ENCODE measurements around the gene ZNF655. TPM values are rescaled to one million over a fixed set of nuclear protein-coding genes. Genes with fewer than 3 reads are reported as not detected.
A peak's percentile ranks its signal among the peaks of the same experiment; 100 is the strongest.

The ZNF655 gene
- total RNA-seq, 1 donor from 2014 or later, result 59.7 TPM

GRCh38 chr7:99621271-99621670, 62.8 kb downstream of the ZNF655 start:
- H3K9ac ChIP-seq (ENCODE audit: low read length), result no peak overlapping the region
- Mint-ChIP-seq H3K4me3 (ENCODE audit: unreplicated experiment) (no peak overlapping the region), H3K27me3 (ENCODE audit: low read depth, unreplicated experiment) (no peaks in the 10 kb centered on the region), H3K36me3 (ENCODE audit: low read depth, unreplicated experiment) (peaks cover 29% of the 10 kb centered on the region), H3K9me3 (ENCODE audit: unreplicated experiment) (no peaks in the 10 kb centered on the region), H3K27ac (ENCODE audit: unreplicated experiment) (no peak overlapping the region), H3K4me1 (ENCODE audit: low read depth, unreplicated experiment) (peaks cover 16% of the 10 kb centered on the region)
- no peak overlapping the region for H3K4me3 ChIP-seq (ENCODE audit: insufficient read depth, low read depth, low read length)
- FAIRE-seq (no peak), DNase-seq (ENCODE audit: low read depth) (no peak)
- H4K20me1 ChIP-seq (ENCODE audit: insufficient read depth, low read length), result peaks cover 30% of the 10 kb centered on the region
- peaks cover 27% of the 10 kb centered on the region for H3K79me2 ChIP-seq (ENCODE audit: insufficient read depth, low read length)
- TF ChIP-seq, protein P1, sequence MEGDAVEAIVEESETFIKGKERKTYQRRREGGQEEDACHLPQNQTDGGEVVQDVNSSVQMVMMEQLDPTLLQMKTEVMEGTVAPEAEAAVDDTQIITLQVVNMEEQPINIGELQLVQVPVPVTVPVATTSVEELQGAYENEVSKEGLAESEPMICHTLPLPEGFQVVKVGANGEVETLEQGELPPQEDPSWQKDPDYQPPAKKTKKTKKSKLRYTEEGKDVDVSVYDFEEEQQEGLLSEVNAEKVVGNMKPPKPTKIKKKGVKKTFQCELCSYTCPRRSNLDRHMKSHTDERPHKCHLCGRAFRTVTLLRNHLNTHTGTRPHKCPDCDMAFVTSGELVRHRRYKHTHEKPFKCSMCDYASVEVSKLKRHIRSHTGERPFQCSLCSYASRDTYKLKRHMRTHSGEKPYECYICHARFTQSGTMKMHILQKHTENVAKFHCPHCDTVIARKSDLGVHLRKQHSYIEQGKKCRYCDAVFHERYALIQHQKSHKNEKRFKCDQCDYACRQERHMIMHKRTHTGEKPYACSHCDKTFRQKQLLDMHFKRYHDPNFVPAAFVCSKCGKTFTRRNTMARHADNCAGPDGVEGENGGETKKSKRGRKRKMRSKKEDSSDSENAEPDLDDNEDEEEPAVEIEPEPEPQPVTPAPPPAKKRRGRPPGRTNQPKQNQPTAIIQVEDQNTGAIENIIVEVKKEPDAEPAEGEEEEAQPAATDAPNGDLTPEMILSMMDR (IDR thresholded peaks at IDR 0.05; ENCODE audit: insufficient read depth, low read depth, low read length), result no peak
- no peak for TF ChIP-seq EZH2 (IDR thresholded peaks at IDR 0.05; ENCODE audit: insufficient read depth, low read length)
- no peak overlapping the region for H3K27ac ChIP-seq (ENCODE audit: low read depth, low read length)
- peaks cover 38% of the 10 kb centered on the region for H3K36me3 ChIP-seq (ENCODE audit: insufficient read depth, low read length)
- H3K9me3 ChIP-seq (ENCODE audit: insufficient read depth, low read depth, low read length), result no peaks in the 10 kb centered on the region
- H2AFZ ChIP-seq (ENCODE audit: low read depth, low read length), result no peak overlapping the region
- no peaks in the 10 kb centered on the region for H3K27me3 ChIP-seq (ENCODE audit: insufficient read depth, low read length)
- no peak overlapping the region for H3K4me2 ChIP-seq (ENCODE audit: low read length)
- peaks cover 8% of the 10 kb centered on the region for H3K4me1 ChIP-seq (ENCODE audit: insufficient read depth, low read length)

DNA sequence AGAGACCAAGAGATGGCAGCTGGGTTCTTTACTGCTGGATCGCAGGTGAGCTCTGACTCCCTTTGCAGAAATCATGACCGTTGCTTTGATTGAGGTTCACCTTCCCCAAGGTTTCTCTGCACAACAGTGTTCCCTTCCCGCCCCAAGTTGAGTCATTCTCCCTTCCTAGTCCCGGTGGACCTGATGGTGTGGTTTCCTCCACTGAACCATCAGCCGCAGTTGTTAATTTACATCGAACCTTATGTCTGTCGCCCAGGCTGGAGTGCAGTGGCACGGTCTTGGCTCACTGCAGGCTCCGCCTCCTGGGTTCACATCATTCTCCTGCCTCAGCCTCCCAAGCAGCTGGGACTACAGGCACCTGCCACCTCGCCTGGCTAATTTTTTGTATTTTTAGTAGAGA, 64.2 kb downstream of the ZNF655 start:
- Mint-ChIP-seq H3K27ac (ENCODE audit: unreplicated experiment) (no peak overlapping the region), H3K9me3 (ENCODE audit: unreplicated experiment) (no peaks in the 10 kb centered on the region), H3K36me3 (ENCODE audit: low read depth, unreplicated experiment) (peaks cover 30% of the 10 kb centered on the region), H3K4me3 (ENCODE audit: unreplicated experiment) (no peak overlapping the region), H3K27me3 (ENCODE audit: low read depth, unreplicated experiment) (no peaks in the 10 kb centered on the region), H3K4me1 (ENCODE audit: low read depth, unreplicated experiment) (peaks cover 14% of the 10 kb centered on the region)
- TF ChIP-seq, protein P1 (IDR thresholded peaks at IDR 0.05; ENCODE audit: insufficient read depth, low read depth, low read length), result no peak
- no peak for TF ChIP-seq EZH2 (IDR thresholded peaks at IDR 0.05; ENCODE audit: insufficient read depth, low read length)
- FAIRE-seq, result no peak
- Histone ChIP-seq H3K9me3 (ENCODE audit: insufficient read depth, low read depth, low read length) (no peaks in the 10 kb centered on the region), H3K36me3 (ENCODE audit: insufficient read depth, low read length) (peaks cover 45% of the 10 kb centered on the region), H3K4me1 (ENCODE audit: insufficient read depth, low read length) (peaks cover 5% of the 10 kb centered on the region), H2AFZ (ENCODE audit: low read depth, low read length) (no peak overlapping the region), H3K27ac (ENCODE audit: low read depth, low read length) (no peak overlapping the region), H3K4me3 (ENCODE audit: insufficient read depth, low read depth, low read length) (no peak overlapping the region), H3K79me2 (ENCODE audit: insufficient read depth, low read length) (peaks cover 18% of the 10 kb centered on the region), H3K27me3 (ENCODE audit: insufficient read depth, low read length) (no peaks in the 10 kb centered on the region), H3K4me2 (ENCODE audit: low read length) (no peak overlapping the region), H3K9ac (ENCODE audit: low read length) (no peak overlapping the region), H4K20me1 (ENCODE audit: insufficient read depth, low read length) (peaks cover 31% of the 10 kb centered on the region)
- DNase-seq (ENCODE audit: low read depth), result no peak

DNA sequence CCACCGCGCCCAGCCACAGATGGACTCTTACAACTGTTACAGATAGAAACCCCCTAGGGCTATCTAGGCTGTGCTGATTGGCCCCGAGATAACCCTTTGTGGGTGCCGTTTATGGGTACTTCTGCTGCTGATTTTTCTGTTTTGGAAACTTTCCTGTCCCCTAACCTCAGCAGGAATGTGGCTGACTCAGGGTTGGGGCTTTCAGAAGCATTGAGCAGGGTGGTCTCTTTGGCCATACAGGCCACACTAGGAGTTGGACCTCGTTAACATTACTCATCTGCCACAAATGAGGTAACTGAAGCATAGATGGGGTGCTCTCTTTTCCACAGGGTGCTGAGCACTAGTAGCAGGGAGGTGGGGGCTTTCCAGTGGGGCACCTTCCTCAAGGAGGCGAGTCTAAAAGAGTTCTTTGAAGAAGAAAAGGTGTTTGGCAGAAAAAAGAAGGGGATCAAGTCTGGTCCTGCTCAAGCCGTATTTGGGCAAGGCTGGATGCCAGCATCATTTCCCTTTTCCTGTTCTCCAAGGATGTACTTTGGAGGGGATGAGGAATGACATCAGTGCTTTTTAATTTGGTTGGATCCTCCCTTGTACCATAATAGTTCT, 64.8 kb downstream of the ZNF655 start:
- peaks cover 9% of the 10 kb centered on the region for H3K4me1 Mint-ChIP-seq (ENCODE audit: low read depth, unreplicated experiment)
- Histone ChIP-seq H3K27ac (ENCODE audit: low read depth, low read length) (no peak overlapping the region), H3K9ac (ENCODE audit: low read length) (no peak overlapping the region), H3K4me1 (ENCODE audit: insufficient read depth, low read length) (peaks cover 4% of the 10 kb centered on the region), H4K20me1 (ENCODE audit: insufficient read depth, low read length) (peaks cover 25% of the 10 kb centered on the region), H3K79me2 (ENCODE audit: insufficient read depth, low read length) (peaks cover 12% of the 10 kb centered on the region), H3K4me2 (ENCODE audit: low read length) (no peak overlapping the region), H3K4me3 (ENCODE audit: insufficient read depth, low read depth, low read length) (no peak overlapping the region), H3K27me3 (ENCODE audit: insufficient read depth, low read length) (no peaks in the 10 kb centered on the region), H2AFZ (ENCODE audit: low read depth, low read length) (no peak overlapping the region), H3K9me3 (ENCODE audit: insufficient read depth, low read depth, low read length) (no peaks in the 10 kb centered on the region), H3K36me3 (ENCODE audit: insufficient read depth, low read length) (peaks cover 49% of the 10 kb centered on the region)
- H3K36me3 Mint-ChIP-seq (ENCODE audit: low read depth, unreplicated experiment), result peaks cover 28% of the 10 kb centered on the region
- no peaks in the 10 kb centered on the region for H3K9me3 Mint-ChIP-seq (ENCODE audit: unreplicated experiment)
- H3K4me3 Mint-ChIP-seq (ENCODE audit: unreplicated experiment), result no peak overlapping the region
- no peaks in the 10 kb centered on the region for H3K27me3 Mint-ChIP-seq (ENCODE audit: low read depth, unreplicated experiment)
- H3K27ac Mint-ChIP-seq (ENCODE audit: unreplicated experiment), result no peak overlapping the region
- FAIRE-seq, result no peak
- TF ChIP-seq, protein P1 (IDR thresholded peaks at IDR 0.05; ENCODE audit: insufficient read depth, low read depth, low read length), result no peak
- no peak for TF ChIP-seq EZH2 (IDR thresholded peaks at IDR 0.05; ENCODE audit: insufficient read depth, low read length)
- peak; percentile 13 for DNase-seq (ENCODE audit: low read depth)
